ENCODE data around the gene DENND1A. TPM values are rescaled to one million over a fixed set of nuclear protein-coding genes. Genes with fewer than 3 reads are reported as not detected.

Gene DENND1A
- total and polyA plus RNA-seq, 4 donors: 7.9 to 22.0 (median 13.9) TPM

Small RNA genes lying within 50 kb of the gene (small RNA-seq; reads per million reads assigned to genes)
- gene MIR601: not detected
- gene MIR7150: not detected

Other genes starting within 250 kb of the DENND1A start
- 1 to 10 TPM; 2.0 to 2.5 TPM for gene LHX2, start 81.6 kb upstream of the DENND1A start, total RNA-seq
- gene LHX2, start 81.6 kb upstream of the DENND1A start, polyA plus RNA-seq: 1 to 10 TPM; 2.0 to 2.2 TPM